Neural progenitor cell (in vitro differentiated cells): ENCODE data around the gene IGBP1.

Experiments
- EZH2 ChIP-seq: fragments of 200-600 bp; sonication (generic); IDR thresholded peaks from 2 replicates; pipeline ENCODE4 v1.6.1; 2017; ENCODE audit warnings: antibody characterized with exemption, mild to moderate bottlenecking, moderate library complexity
- EZH2phosphoT487 ChIP-seq: fragments of 200-600 bp; sonication (generic); IDR thresholded peaks from 2 replicates; pipeline ENCODE4 v1.6.1; 2017; ENCODE audit warnings: antibody characterized with exemption
- TF ChIP-seq, protein P1 (sequence below): fragments of 200-600 bp; sonication (generic); IDR thresholded peaks from 2 replicates; pipeline ENCODE4 v1.5.1; 2017; ENCODE audit warnings: antibody characterized with exemption, mild to moderate bottlenecking

DNA sequence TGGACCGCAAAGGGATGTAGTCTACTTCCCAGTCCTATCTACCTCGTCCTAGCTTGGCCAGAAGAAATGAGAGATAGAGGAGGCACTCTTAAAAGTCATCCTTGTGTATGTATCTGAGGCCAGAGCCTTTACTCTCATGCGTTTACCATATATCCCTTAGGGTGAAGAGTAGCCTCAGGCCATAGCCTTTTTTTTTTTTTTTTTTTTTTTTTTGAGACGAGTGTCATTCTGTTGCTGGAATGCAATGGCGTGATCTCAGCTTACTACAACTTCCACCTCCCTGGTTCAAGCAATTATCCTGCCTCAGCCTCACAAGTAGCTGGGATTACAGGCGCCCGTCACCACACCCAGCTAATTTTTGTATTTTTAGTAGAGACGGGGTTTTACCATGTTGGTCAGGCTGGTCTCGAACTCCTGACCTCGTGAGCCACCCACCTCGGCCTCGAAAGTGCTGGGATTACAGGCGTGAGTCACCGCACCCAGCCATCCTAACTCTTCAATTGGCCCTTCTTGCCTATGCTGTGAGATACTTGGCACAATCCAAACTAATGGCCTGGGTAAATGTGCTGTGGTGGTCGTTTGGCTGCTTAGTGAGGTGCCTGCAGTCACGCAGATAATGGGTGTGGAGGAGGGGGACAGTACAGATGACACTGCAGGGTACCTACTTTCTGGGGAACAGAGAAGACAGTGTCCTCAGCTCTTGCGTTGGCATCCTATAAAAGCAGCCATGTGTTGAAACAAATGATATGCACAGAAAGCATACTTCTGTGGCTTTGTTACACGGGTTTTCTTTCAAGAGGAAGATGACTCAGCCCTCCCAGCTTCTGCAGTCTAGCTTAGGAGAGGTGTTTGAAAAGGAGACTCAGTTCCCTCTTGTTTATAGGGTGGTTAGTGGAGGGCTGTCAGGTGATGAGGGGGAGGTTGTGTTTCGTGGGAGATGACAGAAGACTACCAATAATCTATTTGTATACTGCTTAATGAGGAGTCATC lies 33.6 kb downstream of the IGBP1 start:
- TF ChIP-seq EZH2 (no peak), EZH2phosphoT487 (no peak)
- TF ChIP-seq, protein P1, sequence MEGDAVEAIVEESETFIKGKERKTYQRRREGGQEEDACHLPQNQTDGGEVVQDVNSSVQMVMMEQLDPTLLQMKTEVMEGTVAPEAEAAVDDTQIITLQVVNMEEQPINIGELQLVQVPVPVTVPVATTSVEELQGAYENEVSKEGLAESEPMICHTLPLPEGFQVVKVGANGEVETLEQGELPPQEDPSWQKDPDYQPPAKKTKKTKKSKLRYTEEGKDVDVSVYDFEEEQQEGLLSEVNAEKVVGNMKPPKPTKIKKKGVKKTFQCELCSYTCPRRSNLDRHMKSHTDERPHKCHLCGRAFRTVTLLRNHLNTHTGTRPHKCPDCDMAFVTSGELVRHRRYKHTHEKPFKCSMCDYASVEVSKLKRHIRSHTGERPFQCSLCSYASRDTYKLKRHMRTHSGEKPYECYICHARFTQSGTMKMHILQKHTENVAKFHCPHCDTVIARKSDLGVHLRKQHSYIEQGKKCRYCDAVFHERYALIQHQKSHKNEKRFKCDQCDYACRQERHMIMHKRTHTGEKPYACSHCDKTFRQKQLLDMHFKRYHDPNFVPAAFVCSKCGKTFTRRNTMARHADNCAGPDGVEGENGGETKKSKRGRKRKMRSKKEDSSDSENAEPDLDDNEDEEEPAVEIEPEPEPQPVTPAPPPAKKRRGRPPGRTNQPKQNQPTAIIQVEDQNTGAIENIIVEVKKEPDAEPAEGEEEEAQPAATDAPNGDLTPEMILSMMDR, result no peak
